GM18868 (cell line): Measurements from ENCODE around the gene NKRF.

Source experiments
- ATAC-seq: cut with Tn5 transposase; IDR thresholded peaks from one replicate; pipeline ENCODE4 v1.9.1; 2021; ENCODE audit warnings: mild to moderate bottlenecking, moderate library complexity; ENCODE audit not compliant: unreplicated experiment

Gene NKRF

DNA sequence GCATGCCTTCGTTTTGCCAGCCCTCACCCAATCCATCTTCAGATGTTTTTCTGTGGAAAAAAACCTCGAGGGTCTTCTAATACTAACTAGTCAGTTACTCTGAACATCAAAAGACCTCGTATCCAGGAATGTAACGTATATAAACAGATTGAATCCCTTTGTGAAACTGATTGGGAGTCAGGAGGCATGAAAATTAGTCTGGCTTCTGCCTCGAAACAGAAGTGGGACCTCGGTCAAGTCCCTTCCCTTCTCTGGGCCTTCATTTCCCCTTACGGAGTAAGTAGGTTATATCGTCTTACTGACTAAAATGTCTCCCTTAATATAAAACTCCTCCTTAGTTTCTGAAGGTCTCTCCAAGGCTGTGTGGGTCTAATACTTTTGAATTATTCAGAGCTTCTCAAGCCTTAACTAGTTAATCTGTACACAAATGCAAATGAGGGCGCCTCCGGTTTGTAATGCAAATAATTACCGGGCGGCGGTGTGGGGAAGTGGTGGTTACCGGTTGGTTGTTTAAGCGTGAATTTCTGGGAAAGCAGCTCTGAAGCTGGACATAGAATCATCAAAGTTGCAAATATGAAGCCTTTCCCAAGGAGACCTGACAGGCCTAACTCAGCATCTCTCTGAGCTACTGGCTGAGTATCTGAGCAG, 11.4 kb upstream of the NKRF start:
- no peak for ATAC-seq

DNA sequence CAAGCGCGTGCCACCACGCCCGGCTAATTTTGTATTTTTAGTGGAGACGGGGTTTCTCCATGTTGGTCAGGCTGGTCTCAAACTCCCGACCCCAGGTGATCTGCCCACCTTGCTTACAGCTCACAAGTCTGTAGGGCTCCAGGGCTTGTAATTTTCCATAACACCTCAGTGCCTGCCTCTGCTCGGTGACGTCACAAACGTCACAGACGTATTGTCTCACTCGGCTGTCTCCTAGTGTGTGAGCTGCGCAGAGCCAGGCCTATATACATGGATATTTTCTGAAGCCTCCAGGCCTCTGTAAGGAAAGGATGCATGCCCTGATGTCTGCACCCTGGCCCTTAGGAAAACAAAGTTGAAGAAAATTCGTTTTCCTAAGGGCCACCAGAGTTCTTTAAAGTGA, 8.6 kb upstream of the NKRF start:
- no peak for ATAC-seq

DNA sequence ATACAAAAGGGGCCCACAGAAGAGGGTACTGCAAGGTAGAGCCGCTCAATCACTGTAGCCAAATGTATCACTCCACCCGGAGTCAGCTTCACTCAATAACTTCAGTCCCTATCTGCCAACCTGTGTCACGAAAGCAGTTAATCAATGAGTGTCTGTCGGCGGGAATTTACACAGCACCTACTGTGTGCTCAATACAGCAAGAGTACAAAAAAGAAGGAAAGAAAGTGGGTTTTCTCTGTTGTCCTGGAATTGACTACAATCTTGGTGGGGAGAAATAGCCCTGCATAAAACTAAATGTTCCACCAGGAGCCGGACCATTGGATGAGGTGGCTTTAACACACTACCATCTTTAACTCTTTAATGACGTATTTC, 780 bp upstream of the NKRF start:
- no peak for ATAC-seq

DNA sequence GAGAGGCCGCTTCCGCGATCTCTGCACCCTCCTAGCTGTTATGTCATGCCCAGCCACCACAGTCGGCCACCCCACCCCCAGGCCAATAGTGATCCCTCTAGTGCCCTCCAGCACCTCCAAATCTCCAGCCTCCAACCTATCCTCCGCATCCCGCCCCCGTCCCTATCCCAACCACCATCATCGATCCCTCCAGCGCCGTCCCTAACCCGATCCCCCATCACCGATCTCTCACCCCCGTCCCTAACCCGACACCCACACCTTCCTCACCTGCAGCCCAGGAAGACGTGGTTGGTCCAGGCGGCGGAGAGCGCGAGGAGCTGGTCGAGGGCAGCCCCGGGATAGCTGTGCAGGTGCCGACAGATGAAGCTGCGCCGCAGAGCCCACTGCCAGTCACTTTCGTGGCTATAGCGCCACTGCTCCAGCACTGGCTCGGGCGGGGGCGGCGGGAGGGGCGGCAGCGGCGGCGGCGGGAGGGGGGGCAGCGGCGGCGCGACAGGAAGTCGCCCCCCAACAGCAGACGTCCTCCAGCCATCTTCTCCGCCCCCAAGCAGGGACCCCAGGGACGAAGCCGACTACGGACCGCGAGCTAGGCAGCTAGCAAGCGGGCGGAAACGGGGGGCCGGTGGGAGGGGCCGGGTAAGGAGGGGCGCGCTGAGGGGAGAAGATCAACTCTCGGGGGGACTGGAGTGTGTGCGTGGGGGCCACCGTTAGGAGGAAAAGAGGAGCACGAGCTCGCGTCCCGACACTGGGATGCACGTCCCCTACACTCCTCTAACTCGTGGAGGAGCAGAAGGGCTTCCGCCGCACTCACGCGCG, 552 bp downstream of the NKRF start:
- peak; percentile 31 for ATAC-seq

DNA sequence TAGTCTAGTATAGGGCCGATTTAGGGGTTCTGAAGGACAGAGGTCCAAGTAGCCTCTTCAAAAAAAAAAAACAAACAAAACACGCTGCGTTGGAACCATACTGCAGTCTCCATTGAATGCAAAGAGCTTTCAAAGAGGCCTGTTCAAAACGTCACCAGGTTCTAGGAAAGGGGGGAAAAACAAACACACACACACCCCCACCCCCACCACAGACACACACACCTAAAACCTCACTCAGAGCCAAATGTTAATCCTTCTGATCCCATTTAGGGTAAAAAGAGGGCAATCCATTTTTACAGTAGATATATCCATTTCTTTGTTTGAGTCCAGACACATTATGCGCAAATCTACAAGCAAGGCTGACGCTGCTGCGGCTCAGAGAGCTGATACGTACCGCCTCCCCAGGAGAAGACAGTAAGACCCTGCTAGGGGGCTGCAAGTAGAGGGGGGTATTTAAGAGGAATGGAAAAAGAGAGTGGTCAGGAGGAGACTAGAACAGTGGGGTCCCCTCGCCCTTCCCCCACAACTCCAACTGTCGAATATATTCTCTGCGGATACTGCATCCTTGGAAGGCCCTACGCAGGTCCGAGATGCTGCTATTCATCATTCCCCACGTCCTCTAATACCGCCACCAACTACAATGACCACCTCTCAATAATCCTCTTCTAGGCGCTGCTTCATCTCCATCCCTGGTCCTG, 1.3 kb downstream of the NKRF start:
- no peak for ATAC-seq

DNA sequence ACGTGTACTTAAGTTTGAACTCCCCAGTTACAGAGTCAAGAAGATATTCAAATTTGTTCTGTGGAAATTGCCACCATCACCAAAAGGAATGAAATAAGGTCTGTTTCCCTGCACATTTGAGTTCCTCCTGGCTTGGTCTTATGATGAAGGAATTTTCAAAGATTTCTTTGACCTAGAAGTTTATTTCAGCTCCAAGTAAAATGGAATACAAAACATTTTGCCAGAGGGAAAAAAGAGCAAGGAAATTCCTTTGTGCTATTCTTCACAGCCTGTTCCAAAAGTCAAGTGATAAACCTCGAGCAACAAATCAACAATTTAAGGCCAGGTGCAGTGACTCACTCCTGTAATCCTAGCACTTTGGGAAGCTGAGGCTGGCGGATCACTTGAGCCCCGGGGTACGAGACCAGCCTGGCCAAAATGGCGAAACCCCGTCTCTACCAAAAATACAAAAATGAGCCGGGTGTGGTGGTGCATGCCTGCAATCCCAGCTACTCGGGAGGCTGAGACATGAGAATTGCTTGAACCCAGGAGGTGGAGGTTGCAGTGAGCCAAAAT, 3.4 kb downstream of the NKRF start:
- ATAC-seq = no peak

DNA sequence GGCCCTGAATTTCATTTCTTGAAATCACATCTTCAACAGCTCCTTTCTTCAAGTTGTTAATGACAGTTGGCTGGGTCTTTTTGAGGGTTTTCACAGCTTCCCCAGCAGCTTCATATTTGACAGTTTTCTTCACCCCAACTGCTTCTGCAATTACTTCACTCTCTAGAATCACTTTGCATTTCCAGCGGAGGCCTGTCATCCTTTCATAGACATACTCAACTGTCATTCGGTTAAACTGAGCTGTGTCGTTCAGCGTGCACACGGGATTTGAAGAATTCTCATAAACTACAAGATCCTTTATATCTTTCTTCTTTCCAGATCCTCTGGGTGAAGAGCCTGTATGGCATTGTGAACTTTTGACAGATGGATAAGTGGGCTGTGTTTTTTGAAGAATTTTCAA, 16.4 kb downstream of the NKRF start:
- ATAC-seq = no peak

DNA sequence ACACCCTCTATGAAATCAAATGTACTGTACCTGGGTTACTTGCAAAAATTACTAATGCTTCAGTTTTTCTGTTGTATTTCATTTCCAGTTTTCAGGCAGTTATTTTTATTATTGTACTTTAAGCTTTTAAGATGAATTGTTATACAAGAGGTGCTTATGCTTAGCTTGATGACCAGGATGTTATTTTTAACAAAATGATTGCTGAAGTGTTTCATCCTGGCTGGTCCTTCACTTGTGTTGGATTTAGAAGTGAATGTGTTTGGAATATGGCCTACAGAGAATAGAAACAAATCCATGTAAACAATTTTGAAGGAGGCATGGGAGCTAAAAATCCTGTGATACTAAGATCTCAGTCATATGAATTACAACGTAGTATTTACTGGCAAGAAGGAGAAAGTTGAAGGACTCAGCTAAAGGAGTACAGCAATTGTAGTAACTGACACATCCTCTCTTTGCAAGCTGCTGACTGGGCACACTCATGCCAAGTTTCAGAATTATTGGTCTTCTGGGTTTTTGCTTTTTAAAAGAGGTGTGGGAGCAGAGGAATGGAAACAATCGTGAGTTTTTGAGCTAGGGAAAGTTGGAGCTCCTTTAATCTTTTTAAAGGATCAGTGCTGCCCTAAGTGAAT, 22.7 kb downstream of the NKRF start:
- no peak for ATAC-seq

DNA sequence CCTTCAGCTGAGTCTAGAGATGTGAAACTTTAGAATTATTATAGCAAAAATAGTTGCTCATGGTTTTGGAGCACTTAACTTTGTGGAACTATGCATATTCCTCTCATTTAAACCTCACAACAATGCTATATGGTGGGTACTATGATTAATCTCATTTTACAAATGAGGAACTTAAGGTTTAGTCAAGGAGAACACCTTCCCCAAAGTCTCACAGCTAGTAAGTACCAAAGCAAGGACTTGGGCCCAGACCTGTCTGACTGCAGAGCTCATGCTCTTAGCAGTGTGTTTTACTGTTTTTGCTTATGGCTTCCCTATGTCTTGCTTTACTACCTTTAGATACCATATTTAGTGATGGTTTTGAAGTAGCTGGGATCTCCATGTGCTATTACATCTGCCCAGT, 26.8 kb downstream of the NKRF start:
- ATAC-seq = peak; percentile 57

DNA sequence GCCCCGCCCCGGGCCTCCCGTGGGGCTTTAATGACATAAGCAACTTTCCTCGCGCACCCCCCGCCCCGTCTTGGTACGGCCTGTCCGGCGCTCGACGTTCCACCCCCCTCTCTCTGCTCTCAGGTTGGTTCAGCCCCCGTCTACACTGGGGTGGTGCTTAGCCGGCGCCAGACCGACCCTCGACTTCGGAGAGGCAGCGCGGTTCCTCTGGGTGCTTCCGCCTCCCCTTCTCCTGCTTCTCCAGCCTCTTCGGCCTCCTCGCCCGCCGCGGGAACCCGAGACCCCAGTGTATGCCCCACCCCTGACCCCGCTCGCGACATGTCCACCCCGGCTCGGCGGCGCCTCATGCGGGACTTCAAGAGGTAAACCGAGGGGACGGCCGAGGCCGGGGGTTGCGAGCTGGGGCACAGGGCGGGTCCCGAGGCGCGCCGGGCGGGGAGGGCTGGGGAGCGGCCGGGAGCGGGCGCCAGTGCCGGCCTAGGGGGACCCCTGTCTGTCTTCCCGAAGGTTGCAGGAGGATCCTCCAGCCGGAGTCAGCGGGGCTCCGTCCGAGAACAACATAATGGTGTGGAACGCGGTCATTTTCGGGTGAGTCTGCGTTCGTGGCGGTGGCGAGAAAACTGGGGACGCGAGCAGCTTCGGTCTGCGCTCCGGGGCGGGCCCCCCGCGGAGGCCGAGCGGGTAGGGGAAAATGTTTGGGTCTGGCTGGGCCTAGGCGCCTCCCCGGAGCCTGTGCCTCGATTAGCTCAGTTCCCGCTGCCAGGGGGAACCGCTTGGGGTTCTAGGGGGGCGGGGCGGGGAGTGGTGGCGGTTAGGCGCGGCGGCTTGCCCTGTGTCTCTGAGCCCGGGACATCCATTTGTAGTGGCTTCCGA, 31.6 kb downstream of the NKRF start, which contains the start of gene UBE2A:
TSS of gene UBE2A (plus strand) at position 170 of the 873 bp plus-strand sequence. CDS start at position 319, 149 bp downstream.
- peak; percentile 83 for ATAC-seq

DNA sequence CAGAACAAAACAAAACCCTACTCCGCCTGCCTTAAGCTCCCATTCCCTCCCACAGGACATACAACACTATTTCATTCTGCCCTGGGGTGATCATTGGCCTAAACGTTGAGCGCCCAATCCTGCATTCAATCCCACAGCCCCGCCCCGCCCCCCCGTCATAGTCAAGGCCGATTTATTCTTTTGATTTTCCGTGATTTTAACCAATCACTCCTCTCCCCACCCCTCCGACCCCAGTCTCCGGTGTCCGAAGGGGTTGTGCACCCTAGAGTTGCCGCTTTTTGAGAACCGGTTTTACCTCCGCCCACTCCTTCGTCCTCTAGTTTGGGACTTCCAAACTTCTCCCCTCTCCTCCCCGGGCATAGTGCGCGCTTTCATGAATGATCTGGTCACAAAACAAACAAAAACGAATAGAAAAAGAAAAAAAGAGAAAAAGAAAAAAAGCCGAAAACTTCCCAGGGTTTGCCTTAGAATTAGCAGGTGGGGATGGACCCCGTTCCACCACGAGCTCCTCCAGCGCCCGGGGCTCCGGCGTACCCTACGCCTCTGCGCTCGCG, 32.3 kb downstream of the NKRF start:
- ATAC-seq = peak; percentile 16

DNA sequence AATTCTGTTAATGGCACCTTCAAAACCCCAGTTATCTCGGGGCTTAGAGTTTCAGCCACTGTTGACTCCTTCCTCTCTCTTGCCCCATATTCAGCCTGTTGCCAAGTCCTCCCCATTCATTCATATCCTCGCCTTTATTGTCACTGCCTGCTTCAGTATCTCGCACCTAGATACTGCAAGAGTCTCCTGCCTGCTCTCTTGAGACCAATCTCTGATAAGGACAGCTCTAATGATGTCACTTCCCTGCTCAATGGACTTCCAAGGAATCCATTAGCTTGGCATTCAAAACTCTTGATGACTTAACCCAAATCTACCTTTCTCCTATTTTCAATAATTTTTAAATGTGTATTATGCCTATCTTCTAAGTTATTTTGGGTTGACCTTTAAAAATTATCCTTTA, 33.0 kb downstream of the NKRF start:
- no peak for ATAC-seq

DNA sequence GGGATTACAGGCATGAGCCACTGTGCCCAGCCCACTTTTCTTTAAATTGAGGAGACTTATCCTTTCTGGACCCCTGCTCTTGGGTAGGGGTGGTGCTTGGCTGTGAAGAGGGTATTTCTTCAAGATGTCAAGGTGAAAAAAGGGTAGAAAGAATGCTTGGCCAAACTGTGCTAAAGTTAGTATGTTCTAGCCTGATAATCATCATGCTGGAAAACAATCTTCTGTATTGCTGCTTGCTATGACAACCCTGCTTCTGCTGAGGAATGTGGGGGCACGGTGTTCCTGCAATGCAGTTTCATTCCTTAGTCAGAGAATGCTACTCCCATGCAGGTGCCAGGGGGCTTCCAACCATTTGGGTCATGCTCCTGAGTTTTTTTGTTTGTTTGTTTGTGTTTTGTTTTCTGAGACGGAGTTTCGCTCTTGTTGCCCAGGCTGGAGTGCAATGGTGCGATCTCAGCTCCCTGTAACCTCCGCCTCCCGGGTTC, 35.8 kb downstream of the NKRF start:
- ATAC-seq = no peak

DNA sequence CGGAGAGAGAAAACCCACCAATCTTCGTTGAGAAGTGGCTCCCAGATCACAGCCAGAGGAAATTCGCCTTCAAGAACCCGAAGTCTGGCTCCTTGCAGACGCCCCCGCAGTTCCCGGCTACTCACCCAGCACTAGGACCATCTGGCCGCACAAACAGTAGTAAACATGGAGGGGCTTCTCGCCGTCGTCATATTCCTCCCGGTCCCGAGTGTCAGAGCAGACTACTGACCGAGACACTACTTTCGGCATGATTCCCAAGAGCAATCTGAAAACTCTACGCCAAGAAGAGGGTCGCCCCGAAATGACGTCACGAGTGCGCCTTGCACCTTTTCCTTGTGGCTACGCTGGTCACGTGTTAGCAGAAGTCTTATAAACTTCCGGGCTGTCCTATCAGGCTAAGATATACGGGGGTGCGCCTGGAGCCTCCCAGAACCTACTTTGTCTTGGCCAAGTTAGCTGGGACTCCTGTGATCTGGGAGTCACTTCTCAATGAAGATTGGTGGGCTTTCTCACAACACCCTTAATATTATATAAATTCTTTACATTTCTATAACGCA, 41.0 kb downstream of the NKRF start, which contains the start of gene STEEP1:
TSS of gene STEEP1 (minus strand) at position 303 of the 557 bp plus-strand sequence. CDS start at position 249, 54 bp downstream.
- ATAC-seq = peak; percentile 96

DNA sequence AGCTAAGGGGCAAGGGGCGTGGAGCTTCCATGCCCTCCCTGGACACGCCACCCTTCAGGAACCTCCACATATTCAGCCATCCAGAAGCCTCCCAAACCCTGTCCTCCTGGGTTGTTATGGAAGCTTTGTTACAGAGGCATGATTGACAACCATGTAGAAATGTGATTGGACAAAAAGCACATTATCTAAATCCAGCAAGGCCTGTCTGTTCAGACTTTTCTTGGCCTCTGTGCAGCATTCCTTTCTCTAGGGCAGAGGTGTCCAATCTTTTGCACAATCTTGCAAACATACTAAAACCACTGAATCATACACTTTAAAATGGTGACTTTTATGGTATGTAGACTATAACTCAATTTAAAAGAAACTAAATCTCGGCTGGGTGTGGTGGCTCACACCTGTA, 53.7 kb downstream of the NKRF start:
- ATAC-seq = no peak

DNA sequence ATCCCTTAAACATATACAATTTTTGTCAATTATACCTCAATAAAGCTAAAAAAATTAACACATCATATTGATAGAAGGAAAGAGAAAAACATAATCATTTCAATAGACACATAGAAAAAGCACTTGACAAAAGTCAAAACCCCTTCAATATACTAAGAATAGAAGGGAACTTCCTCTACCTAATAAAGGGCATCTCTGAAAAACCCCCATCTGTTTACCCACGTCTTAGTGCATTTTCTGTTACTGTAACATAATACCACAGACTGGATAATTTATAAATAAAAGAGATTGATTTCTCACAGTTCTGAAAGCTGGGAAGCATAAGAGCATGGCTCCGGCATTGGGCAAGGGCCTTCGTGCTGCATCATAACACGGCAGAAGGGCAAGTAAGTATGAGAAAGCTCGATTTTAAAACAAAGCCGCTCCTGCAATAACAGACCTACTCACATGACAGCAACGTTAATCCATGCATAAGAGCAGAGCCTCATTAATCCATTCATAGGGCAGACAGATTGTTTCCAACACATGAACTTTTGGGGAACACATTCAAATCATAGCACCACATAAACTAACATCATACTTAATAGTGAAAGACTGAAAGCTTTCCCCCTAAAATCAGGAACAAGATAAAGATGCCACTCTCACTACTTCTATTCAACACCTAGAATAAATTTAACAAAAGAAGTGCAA, 56.8 kb downstream of the NKRF start:
- ATAC-seq = peak; percentile 83

DNA sequence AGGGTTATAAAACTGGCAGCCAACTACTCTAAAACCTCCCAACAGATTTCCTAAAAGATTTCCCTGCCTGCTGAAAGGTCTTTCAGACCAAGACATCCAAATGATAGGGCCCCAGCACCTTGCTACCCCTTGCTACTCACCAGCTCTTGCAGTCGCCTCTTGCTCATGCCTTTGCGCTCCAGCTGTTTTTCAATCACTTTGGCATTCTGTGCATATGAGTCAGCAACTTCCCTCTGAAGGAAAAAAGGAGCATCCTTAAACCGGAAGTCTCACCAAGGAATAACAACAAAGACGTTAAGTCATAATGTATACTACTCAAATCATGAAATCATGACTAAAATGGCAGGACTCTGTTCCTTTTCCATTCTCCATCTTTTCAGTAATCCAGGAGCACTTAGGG, 65.0 kb downstream of the NKRF start:
- no peak for ATAC-seq

DNA sequence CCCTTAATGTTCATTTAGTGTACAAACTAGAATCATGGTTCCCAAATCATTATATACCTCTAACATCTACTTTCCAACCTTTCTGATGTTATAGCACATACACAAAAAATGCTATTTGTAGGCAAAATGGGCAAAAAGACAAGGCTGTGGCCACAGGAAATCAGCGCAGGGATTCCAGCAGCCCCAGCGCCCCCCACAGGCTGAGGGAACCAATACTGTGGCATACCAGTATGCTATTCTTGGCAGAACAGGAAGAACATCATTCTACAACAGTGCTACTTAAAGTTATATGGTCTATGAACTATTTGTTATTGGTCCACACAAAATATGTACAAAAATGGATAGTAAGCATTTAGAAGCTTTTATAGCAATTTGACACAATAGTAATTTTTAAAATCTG, 66.4 kb downstream of the NKRF start:
- ATAC-seq = no peak
